GM12878 (cell line): ENCODE data around the gene SFI1. TPM values are rescaled to one million over a fixed set of nuclear protein-coding genes. Genes with fewer than 3 reads are reported as not detected.

Source experiments
- ATAC-seq: fragments of 200-7000 bp; cut with Tn5 transposase; 3 replicates; pipeline ENCODE4 v1.9.1; 2020; ENCODE audit warnings: mild to moderate bottlenecking, moderate library complexity
- BruUV-seq: library from RNA; stranded (reverse); fragments of 400-500 nt; replicated peaks from 2 replicates; lab custom pipeline; 2021; lab: Mats Ljungman, UMichigan
- CTCF ChIA-PET: fragments of 300-600 bp; sonication (Branson Sonifier 250); formaldehyde crosslinking; extraction: SDS; loops from one replicate; lab custom pipeline; 2021; ENCODE audit warnings: inconsistent platforms; lab: Yijun Ruan, JAX
- POLR2A ChIA-PET: fragments of 350-600 bp; formaldehyde crosslinking; extraction: SDS; loops from one replicate; lab custom pipeline; 2021; ENCODE audit warnings: inconsistent platforms; lab: Charles Lee
- RAD21 ChIA-PET: fragments of 300-600 bp; sonication (Branson Sonifier 250); formaldehyde crosslinking; loops from one replicate; lab custom pipeline; 2023; ENCODE audit warnings: antibody characterized with exemption; ENCODE audit not compliant: unreplicated experiment; lab: Charles Lee
- SMC1A ChIA-PET: fragments of 300-600 bp; sonication (Branson Sonifier 250); formaldehyde crosslinking; loops from one replicate; lab custom pipeline; 2023; ENCODE audit not compliant: unreplicated experiment, uncharacterized antibody; lab: Charles Lee
- DNase-seq: peaks from one replicate; pipeline ENCODE4 v3.0.0-alpha.2; 2011; ENCODE audit warnings: low read depth, low spot score
- FAIRE-seq: peaks from 3 replicates; lab custom pipeline; 2011; peaks lifted over from hg19 to GRCh38; lab: Jason Lieb, UNC
- H2AFZ ChIP-seq: 2 replicates; pipeline ENCODE4 v1.6.0; 2011; ENCODE audit warnings: low read depth, low read length, control low read depth; ENCODE audit not compliant: control insufficient read depth
- H3K27ac ChIP-seq: 2 replicates; pipeline ENCODE4 v1.5.1; 2011; ENCODE audit warnings: control low read depth; ENCODE audit not compliant: control insufficient read depth, insufficient read depth
- H3K27me3 ChIP-seq, 2 experiments: replicated peaks in 1 of 2; 2 replicates each; pipeline versions ENCODE4 v1.6.0 to v1.6.1; 2011; ENCODE audit warnings: low read length in 1 of 2; ENCODE audit not compliant: control insufficient read depth in 2 of 2, insufficient read depth in 2 of 2
- H3K36me3 ChIP-seq, 2 experiments: 2 replicates each; pipeline ENCODE4 v1.5.1; 2011; ENCODE audit warnings: low read length in 1 of 2; ENCODE audit not compliant: control insufficient read depth in 2 of 2, insufficient read depth in 2 of 2
- H3K4me1 ChIP-seq: 2 replicates; pipeline ENCODE4 v1.6.1; 2011; ENCODE audit warnings: mild to moderate bottlenecking, low read length, moderate library complexity, mixed read lengths; ENCODE audit not compliant: control insufficient read depth, insufficient read depth
- H3K4me2 ChIP-seq: 2 replicates; pipeline ENCODE4 v1.6.0; 2011; ENCODE audit warnings: control low read depth; ENCODE audit not compliant: control insufficient read depth, insufficient read depth
- H3K4me3 ChIP-seq: fragments of 200-600 bp; sonication (generic); 2 replicates; pipeline ENCODE4 v1.5.1; 2016
- H3K79me2 ChIP-seq: 2 replicates; pipeline ENCODE4 v1.6.0; 2011; ENCODE audit warnings: low read length; ENCODE audit not compliant: control insufficient read depth, insufficient read depth
- H3K9ac ChIP-seq: 2 replicates; pipeline ENCODE4 v1.8.0; 2011; ENCODE audit warnings: low read length, control low read depth, mixed read lengths; ENCODE audit not compliant: control insufficient read depth, insufficient read depth
- H3K9me3 ChIP-seq: replicated peaks from 3 replicates; pipeline ENCODE4 v1.5.1; 2011; ENCODE audit warnings: mild to moderate bottlenecking, low read length; ENCODE audit not compliant: control insufficient read depth, insufficient read depth
- H4K20me1 ChIP-seq: 2 replicates; pipeline ENCODE4 v1.6.0; 2011; ENCODE audit not compliant: control insufficient read depth, insufficient read depth
- ATF7 ChIP-seq: fragments of 450-650 bp; IDR thresholded peaks from 2 replicates; pipeline ENCODE4 v1.6.1; 2016; ENCODE audit warnings: low read depth, mild to moderate bottlenecking
- BMI1 ChIP-seq: fragments of 450-650 bp; IDR thresholded peaks from 2 replicates; pipeline ENCODE4 v1.6.1; 2016; ENCODE audit warnings: mild to moderate bottlenecking, moderate library complexity, borderline replicate concordance
- CBFB ChIP-seq: IDR thresholded peaks from 2 replicates; pipeline ENCODE4 v1.6.1; 2016; ENCODE audit warnings: antibody characterized with exemption, low read depth
- CHD4 ChIP-seq: fragments of 200-600 bp; sonication (generic); IDR thresholded peaks from 2 replicates; pipeline ENCODE4 v1.6.1; 2016; ENCODE audit warnings: mild to moderate bottlenecking
- ETV6 ChIP-seq, 2 experiments: fragments of 450-650 bp in 1 of 2; IDR thresholded peaks in 1 of 2; conservative IDR thresholded peaks in 1 of 2; 2 replicates each; pipeline ENCODE4 v1.6.1; 2014; ENCODE audit warnings: antibody characterized with exemption in 1 of 2, borderline replicate concordance in 1 of 2, low read depth in 1 of 2, mild to moderate bottlenecking in 1 of 2, moderate library complexity in 1 of 2
- EZH2 ChIP-seq: IDR thresholded peaks from 2 replicates; pipeline ENCODE4 v1.6.1; 2012; ENCODE audit warnings: low read depth, mild to moderate bottlenecking, control low read depth, inconsistent platforms, low read length, borderline replicate concordance; ENCODE audit not compliant: control insufficient read depth
- JUNB ChIP-seq: IDR thresholded peaks from 2 replicates; pipeline ENCODE4 v1.6.1; 2016; ENCODE audit warnings: antibody characterized with exemption, mild to moderate bottlenecking
- MEF2A ChIP-seq: IDR thresholded peaks from 2 replicates; pipeline ENCODE4 v1.6.1; 2011; ENCODE audit warnings: low read depth, mild to moderate bottlenecking, low read length, moderate library complexity; ENCODE audit not compliant: insufficient read depth
- NFXL1 ChIP-seq: fragments of 450-650 bp; IDR thresholded peaks from 2 replicates; pipeline ENCODE4 v1.6.1; 2017; ENCODE audit warnings: antibody characterized with exemption, mild to moderate bottlenecking, borderline replicate concordance
- NFYA ChIP-seq: IDR thresholded peaks from 2 replicates; pipeline ENCODE4 v1.6.1; 2011; ENCODE audit warnings: low read depth, mild to moderate bottlenecking, low read length, improper control_type of control experiment, borderline replicate concordance
- PKNOX1 ChIP-seq: fragments of 450-650 bp; IDR thresholded peaks from 2 replicates; pipeline ENCODE4 v1.6.1; 2016; ENCODE audit warnings: mild to moderate bottlenecking
- SIN3A ChIP-seq: IDR thresholded peaks from 2 replicates; pipeline ENCODE4 v1.6.1; 2012; ENCODE audit warnings: low read depth, low read length, improper control_type of control experiment
- SREBF2 ChIP-seq: IDR thresholded peaks from 2 replicates; pipeline ENCODE4 v1.6.1; 2012; ENCODE audit warnings: mild to moderate bottlenecking, low read length
- SRF ChIP-seq, 2 experiments: IDR thresholded peaks; 2 replicates each; pipeline ENCODE4 v1.6.1; 2011; ENCODE audit warnings: low read depth in 2 of 2, low read length in 2 of 2, mild to moderate bottlenecking in 1 of 2, moderate library complexity in 1 of 2
- SUZ12 ChIP-seq: fragments of 200-600 bp; sonication (generic); IDR thresholded peaks from one replicate; pipeline ENCODE4 v1.6.1; 2018; ENCODE audit warnings: antibody characterized with exemption, mild to moderate bottlenecking; ENCODE audit not compliant: unreplicated experiment
- TCF3 ChIP-seq: IDR thresholded peaks from 2 replicates; pipeline ENCODE4 v1.6.1; 2012; ENCODE audit warnings: low read depth, mild to moderate bottlenecking, low read length, borderline replicate concordance; ENCODE audit not compliant: insufficient read depth
- ZNF24 ChIP-seq: fragments of 450-650 bp; IDR thresholded peaks from 2 replicates; pipeline ENCODE4 v1.6.1; 2017; ENCODE audit warnings: antibody characterized with exemption, mild to moderate bottlenecking
- WGBS: methylation state at CpG from one replicate; pipeline ENCODE4 v1.1.6; 2016; ENCODE audit warnings: low lambda C conversion rate; ENCODE audit not compliant: insufficient replicate concordance, insufficient coverage; ENCODE audit errors: missing lambda C conversion rate; 5-methylcytosine and 5-hydroxymethylcytosine counted together
- in situ Hi-C: fragments of 300-500 bp; cut with MboI; formaldehyde crosslinking; loops from 9 replicates; pipeline ENCODE4 v1.14.3; 2018; ENCODE audit warnings: mixed read lengths
- intact Hi-C: fragments of 100-400 bp; cut with micrococcal nuclease; formaldehyde crosslinking; loops from one replicate; pipeline ENCODE4 v1.14.2; 2022; ENCODE audit not compliant: unreplicated experiment
- polyA plus RNA-seq, 11 experiments: library from polyadenylated mRNA; depleted of rRNA in 4 of 11; unstranded in 6 of 11; stranded (reverse) in 5 of 11; fragments of >200 nt; fragmentation: Nextera tagmentation in 4 of 11; fragmentation: Illumina TruSeq in 1 of 11; extraction: Ambion mirVana in 4 of 11; extraction: Trizol in 1 of 11; gene quantifications; 1 replicate in 1 of 11; 2 replicates in 10 of 11; pipeline versions ENCODE4 v1.2.1 to v1.2.3, GENCODE V29; 2011 to 2016; ENCODE audit warnings: inconsistent platforms in 2 of 11, missing spikeins in 2 of 11, low read depth in 1 of 11
- total RNA-seq, 4 experiments: library from RNA; depleted of rRNA in 3 of 4; stranded (reverse); fragments of >200 nt in 3 of 4; fragmentation: Illumina TruSeq in 1 of 4; extraction: Trizol in 1 of 4; gene quantifications; 2 replicates each; pipeline versions ENCODE4 v1.2.1 to v1.2.3, GENCODE V29; 2013 to 2021

Gene SFI1
- total and polyA plus RNA-seq, 10 of the 15 experiments (the other 5 are each of a cell fraction or from before 2014, with no cell fraction given): 6.3 to 70.1 (median 30.4) TPM

- Histone ChIP-seq H3K79me2 (peaks cover 54% of the 10 kb centered on the region), H3K9ac (no peak overlapping the region), H3K4me2 (no peak overlapping the region), H3K36me3 (peaks cover 4 to 29% of the 10 kb centered on the region in 2 experiments), H4K20me1 (no peaks in the 10 kb centered on the region), H3K4me3 (no peak overlapping the region), H3K9me3 (no peaks in the 10 kb centered on the region), H3K4me1 (peaks cover 19% of the 10 kb centered on the region), H3K27me3 (no peaks in the 10 kb centered on the region), H3K27ac (no peak overlapping the region), H2AFZ (no peak overlapping the region)
- DNase-seq: no peak
- SMC1A ChIA-PET: no interaction called here
- POLR2A ChIA-PET: interaction anchor here (0.6 to 0.7 kb wide), 2 partner anchors 73 to 91 kb away, joined by 3 read pairs; no protein-coding TSS in a partner anchor
- in situ Hi-C loops (no loop called here), intact Hi-C loops (no loop called here)
- no peak for ATAC-seq
- no peak for FAIRE-seq
- TF ChIP-seq CBFB: no peak
- TF ChIP-seq SUZ12: no peak
- 64% methylated on average over 3 of the region's 3 CpGs for WGBS
- CTCF ChIA-PET: no interaction called here
- RAD21 ChIA-PET: no interaction called here
- no TSS peak for BruUV-seq
These were observed 20.5 kb upstream of the SFI1 start for GRCh38 chr22:31475800-31476199.

GRCh38 chr22:31477329-31477728 is 19.0 kb upstream of the SFI1 start:
- Histone ChIP-seq H3K4me1 (peaks cover 19% of the 10 kb centered on the region), H3K4me2 (peak overlapping the region; percentile 51; the same call in 1 of the 2 replicates), H3K27me3 (no peaks in the 10 kb centered on the region), H3K9me3 (no peaks in the 10 kb centered on the region), H3K9ac (no peak overlapping the region; the same call in 1 of the 2 replicates), H3K79me2 (peaks cover 60% of the 10 kb centered on the region), H3K27ac (peak overlapping the region; percentile 65), H2AFZ (no peak overlapping the region), H4K20me1 (no peaks in the 10 kb centered on the region), H3K36me3 (peaks cover 6 to 29% of the 10 kb centered on the region in 2 experiments), H3K4me3 (no peak overlapping the region)
- intact Hi-C loops (no loop called here), in situ Hi-C loops (no loop called here)
- WGBS: 53% methylated on average over 4 of the region's 4 CpGs
- POLR2A ChIA-PET: interaction anchor here (0.5 to 1.5 kb wide), 5 partner anchors 11 to 1227 kb away, joined by 3 to 9 read pairs (median 4); no protein-coding TSS in a partner anchor
- peak; percentile 98 for ATAC-seq
- SMC1A ChIA-PET: interaction anchor here (1.0 to 2.2 kb wide), 10 partner anchors 10 to 62 kb away, joined by 3 to 12 read pairs (median 3); partner anchors contain the start of gene SFI1
- CTCF ChIA-PET: interaction anchor here (1.2 to 1.5 kb wide), 4 partner anchors 11 to 392 kb away, joined by 3 to 4 read pairs (median 3); no protein-coding TSS in a partner anchor
- FAIRE-seq: peak; percentile 90
- RAD21 ChIA-PET: interaction anchor here (0.7 to 1.4 kb wide), 8 partner anchors 11 to 177 kb away, joined by 3 to 6 read pairs (median 3); no protein-coding TSS in a partner anchor
- BruUV-seq: no TSS peak
- peak; percentile 56 for DNase-seq
- TF ChIP-seq SIN3A (no peak), JUNB (no peak), NFXL1 (no peak), NFYA (no peak), TCF3 (no peak), PKNOX1 (no peak), ZNF24 (no peak), ETV6 (conservative IDR thresholded peaks at IDR 0.05 in 1 of 2, IDR thresholded peaks at IDR 0.05 in 1 of 2; ENCODE audit: borderline replicate concordance in 1 of 2, low read depth in 1 of 2) (no peak), BMI1 (no peak), MEF2A (no peak), SREBF2 (no peak), SRF (IDR thresholded peaks at IDR 0.05; ENCODE audit: low read depth in 2 of 2, low read length in 2 of 2) (no peak), EZH2 (no peak), ATF7 (no peak), CHD4 (no peak)
